HG03108 (cell line): ENCODE results near the gene SLC37A1.

Experiments
- ATAC-seq: cut with Tn5 transposase; IDR thresholded peaks from one replicate; pipeline ENCODE4 v1.9.1; 2021; ENCODE audit warnings: moderate library complexity; ENCODE audit not compliant: unreplicated experiment

The SLC37A1 gene

DNA sequence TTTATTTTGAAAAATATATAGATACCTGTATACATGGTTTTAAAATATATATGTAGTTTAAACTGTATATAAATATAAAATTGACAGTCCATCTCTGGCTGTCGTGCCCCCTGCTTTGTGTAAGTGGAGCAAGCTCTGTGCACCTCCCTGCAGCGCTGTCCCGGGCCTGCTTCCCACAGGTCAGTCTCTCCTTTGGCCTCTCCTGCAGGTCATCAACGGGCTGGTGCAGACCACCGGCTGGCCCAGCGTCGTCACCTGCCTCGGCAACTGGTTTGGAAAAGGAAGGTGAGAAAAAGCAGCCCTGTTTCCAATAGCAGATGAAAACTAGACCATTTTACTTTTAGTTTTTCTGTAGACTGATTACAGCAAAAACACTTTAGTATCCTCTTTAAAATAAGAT is 28.5 kb downstream of the SLC37A1 start:
- no peak for ATAC-seq

DNA sequence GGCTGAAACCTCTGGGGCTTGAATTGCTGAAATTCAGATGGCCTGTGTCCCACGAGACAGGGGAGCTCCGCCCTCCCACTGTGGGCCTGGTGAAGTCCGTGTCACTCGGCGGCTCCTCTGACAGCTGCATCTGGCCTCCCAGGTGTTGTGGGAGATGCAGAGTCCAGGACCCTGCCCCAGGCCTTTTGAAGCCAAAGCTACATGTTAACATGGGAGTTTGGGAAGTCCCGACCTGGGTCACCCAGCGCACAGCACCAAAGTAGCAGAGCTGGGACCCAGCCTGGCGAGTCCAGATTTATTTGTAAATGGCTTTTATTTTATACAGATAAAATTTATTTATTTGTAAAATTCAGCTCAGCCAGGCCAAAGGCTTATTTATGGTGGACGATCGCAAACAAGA is 28.9 kb downstream of the SLC37A1 start:
- ATAC-seq: no peak

DNA sequence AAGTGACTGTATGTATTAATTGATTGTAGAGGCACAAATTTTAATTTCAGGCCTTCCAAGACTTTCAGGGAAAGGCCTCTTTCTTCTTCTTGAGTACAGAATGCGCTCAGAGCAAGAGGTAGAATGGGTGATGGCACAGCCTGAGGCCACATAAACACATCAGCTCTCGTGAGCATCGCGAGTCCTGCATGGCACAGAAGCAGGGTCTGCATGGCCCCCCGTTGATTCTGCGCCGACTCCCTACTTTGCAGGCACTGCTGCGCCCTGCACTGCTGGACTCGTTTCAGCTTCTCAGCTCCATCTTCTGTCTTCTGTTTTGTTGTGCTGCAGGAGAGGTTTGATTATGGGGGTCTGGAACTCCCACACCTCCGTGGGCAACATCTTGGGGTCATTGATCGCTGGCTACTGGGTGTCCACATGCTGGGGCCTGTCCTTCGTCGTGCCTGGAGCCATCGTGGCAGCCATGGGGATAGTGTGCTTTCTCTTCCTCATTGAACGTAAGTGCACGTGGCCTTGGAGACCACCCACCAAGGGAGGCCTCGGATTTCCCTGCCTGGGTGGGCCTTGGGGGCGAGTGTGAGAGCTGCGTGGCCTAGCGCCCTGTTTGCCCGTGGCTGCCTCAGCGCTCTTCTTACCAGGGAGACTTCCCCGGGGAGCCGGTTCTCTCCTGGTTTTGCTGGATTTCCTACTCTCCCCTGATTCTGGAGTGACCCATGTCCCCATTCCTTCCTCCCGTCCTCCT is 29.6 kb downstream of the SLC37A1 start:
- ATAC-seq: no peak

DNA sequence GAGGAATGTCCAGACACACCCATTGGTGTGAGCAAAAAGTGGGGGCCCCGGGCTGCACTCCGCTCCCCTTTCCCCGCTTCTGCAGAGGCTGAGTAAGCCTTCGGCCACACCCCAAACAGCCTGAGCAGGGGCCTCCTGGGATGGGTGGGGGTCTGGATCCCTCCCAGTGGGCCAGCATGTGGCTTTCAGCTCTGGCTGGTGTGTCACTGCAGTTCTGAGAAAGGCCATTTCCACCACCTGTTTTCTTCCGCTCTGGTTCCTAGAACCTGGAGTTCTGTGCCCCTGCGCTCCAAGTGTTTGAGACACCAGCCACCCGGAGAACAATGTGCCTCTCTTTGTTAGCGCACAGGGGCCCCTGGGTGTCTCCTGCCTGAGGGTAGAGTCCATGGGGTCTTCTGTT is 30.9 kb downstream of the SLC37A1 start:
- no peak for ATAC-seq

DNA sequence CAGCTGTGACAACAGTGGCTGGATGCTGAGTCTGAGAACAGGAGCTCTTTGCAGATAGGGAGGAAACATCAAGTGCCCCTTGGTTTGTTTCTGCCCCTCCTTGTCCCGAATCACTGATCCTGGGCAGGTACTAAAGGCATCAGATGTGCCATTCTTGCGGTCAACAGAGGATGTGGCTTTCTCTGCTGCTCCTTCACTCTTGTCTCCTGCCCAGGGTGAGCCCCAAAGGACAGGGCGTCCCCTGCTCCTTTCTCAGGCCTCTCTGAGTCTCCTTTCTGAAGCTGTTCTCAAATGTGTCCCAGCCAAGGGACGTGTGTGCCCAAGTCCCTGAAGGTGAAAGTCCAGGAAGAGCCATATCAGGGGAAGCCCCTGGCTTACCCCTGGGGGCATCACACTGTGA is 31.7 kb downstream of the SLC37A1 start:
- ATAC-seq: no peak

DNA sequence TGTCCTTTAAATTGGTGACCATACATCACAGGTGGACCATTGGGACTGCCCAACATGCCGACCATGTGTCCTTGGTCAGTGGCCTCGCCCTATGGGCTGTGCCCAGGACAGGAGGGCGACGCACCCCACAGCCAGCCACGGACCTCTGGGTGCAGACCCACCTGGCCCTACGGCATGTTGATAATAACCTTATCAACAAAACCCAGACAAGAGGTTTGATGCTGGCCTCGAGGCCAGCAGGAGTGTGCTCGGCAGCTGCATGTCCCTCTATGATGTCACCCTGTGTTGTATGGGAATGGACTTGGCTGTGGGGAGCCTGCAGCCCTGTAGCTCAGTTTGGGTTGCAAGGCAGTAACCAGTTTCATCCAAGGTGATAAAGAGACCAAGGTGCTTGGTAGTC is 32.1 kb downstream of the SLC37A1 start:
- ATAC-seq: no peak

DNA sequence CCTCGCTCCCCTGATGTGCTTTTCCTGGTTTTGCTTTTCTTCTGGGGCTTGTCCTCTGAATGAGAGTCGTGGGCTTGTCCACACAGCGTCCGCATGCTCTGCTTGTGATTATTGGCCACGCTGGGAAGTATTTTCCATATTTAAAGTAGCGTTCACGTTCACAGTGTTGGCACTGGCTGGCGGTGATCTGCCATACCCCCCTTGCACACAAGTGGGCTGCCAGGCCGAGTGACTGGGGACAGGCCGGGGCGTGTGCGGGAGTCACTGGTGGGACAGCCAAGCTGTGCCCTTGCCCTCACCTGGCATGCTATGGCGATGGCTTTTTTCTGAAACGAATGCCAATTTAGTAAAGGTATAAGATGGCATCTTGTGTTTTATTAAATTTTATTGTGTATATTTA is 32.8 kb downstream of the SLC37A1 start:
- ATAC-seq: no peak

DNA sequence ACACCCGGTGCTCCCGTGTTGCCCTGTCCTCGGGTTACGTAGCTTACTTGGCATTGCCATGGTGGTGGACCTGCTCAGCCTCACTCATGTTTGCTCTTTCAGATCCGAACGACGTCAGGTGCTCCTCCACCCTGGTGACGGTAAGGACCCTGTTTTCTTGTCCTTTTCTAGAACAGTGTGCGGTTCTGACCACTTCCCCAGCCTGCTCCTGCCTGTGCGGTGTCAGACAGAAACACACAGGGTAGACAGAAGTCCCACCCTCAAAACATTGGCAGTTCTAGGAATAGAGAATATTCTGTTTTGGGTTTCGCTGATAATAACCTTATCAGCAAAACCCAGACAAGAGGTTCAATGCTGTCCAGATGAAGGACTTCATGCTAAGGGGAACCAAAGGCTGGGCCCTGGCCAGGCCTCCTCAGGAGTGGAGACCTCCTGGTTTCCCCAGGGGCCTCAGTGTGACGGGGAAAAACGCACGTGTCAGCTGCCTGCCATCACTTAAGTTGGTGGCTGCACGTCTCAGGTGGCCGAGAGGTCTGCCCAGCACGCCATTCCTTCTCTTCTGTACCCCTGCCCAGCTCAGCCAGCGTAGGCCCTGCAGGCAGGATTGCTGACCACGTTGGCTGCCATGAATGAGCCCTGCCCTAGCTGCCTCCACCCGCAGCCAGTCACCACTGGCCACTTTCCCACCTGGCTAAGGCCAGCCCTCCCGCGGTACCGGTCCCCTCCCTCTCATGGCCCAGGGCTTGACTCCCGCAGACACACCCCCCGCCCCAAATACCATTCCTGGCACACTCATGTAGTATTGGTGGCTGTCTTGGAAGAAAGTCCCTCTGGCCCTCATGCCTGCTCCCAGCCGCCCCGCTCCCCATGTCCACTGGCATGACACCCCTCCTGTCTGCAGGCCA is 33.6 kb downstream of the SLC37A1 start:
- no peak for ATAC-seq

DNA sequence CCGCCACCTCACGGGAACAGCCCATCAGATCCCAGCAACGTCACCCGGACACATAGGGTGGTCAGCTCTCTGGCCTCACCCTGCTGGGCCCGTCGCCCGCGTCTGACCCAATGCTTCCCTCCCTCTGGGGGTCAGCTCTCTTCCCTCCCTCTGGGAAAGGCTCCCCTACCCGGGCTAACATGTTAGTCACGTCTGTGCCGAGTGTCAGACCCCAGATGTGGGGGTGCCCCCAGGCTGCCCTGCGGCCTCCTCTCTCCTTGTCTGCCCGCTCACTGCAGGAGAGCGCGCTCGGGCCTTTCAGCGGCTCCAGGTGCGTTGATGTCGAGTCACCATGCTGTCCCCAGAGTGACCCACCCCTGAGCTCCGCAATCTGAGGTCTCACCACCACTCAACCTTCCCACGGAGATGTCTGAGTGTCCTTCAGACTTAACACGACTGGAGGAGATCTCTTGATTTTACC is 34.3 kb downstream of the SLC37A1 start:
- no peak for ATAC-seq

DNA sequence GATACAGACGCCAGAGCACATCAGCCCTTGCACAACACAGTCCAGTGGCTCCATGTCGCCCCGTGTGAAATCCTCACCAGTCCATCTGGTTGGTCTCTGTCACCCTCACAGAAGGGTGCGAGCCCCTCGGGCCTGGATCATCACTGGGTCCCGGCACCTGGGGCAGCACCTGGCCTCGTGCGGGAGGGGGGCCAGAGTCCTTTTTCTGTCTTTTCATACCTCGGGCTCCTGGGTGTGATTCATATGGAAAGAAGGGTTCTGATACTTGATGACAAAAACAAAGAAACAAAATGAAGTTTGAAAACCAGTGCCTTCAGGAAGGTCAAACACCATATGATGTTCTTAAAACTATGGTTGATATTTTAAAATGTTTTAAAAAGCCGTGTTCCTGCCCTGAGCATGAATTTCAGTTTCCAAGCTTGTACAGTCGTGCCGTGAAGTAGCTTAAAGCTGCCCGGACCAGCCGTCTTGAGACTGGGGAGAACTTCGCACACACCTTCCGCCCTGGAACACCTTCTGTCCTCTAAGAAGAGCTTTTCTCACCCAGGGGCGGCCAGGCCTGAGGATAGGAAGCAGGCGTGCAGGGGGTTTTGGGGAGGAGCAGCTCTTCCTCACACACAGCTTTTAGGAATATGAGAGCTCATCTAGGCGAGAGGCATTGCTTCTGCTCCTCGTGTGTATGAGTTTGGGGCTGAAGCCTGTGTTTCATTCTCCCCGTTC is 35.2 kb downstream of the SLC37A1 start:
- ATAC-seq: no peak

DNA sequence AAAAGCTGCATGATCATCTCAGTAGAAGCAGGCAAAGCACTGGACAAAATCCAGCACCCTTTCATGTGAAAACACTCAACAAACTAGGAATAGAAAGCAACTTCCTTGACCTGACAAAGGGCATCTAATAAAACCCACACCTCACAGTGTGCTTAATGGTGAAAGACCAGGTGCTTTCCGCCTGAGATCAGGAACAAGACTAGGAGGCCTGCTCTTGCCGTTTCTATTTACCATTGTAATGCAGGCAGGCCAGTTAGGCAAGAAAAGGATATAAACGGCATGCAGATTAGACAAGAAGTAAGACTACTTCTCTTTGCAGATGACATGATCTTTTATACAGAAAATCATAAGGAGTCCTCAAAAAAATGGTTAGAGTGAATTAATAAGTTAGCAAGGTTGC is 37.2 kb downstream of the SLC37A1 start:
- no peak for ATAC-seq

DNA sequence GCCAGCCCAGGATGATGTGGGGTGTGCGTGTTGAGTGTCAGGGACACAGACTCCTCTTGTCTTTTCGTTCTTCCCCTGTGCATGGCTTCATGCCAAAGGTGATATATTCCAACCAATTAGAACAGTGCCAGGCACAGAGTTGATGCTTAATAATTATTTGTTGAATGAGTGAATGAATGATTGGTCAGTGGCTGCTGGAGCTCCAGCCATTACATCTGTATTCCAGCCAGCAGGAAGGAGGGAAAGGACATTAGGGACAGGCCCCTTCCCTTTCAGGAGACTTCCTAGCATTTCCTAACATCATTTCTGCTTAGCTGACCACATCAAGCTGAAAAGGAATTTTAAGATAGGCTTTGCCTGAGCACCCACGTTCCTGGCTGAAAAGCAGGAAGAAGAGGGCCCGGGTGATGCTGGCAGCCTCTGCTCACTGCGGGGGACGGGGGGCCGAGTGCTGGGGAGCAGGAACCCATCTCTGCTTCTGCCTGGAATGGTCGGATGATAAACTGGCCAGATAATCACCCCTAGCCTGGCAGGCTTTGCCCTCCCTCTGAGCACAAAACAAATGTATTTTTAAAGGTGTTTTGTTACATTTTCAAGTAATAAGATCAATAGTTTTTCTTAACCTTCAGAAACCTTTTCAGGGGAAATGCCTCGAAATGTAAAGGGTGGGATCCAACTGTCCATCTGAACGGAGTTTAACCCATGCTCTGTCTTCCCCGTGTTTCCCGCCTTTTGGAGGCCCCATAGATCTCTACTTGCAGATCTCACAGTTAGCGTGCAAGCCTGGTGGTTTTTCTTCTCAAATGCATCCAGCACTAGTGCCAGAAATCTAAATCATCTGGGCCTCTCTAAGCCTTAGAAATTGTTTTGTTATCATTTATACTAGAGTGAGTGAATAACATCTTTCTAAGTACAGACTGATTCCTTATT is 39.0 kb downstream of the SLC37A1 start:
- no peak for ATAC-seq

DNA sequence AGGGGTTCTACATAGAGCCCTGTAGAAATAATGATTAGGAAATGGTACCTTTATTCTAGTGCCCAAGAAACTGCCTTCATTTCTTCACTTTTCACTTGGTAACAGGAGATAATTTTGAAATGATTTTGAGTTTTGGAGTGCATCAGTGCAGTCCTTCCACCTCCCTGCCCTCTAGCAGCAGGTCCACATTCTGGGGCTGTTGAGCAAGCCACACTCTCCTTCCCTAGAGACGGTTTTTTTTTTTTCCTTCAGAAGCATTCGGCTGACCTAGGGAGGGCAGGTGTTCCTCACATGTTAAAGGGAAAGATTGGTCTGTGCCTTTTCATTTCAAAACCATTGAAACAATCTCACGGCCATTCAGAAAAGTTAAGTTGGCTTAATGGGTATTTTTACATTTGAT is 39.8 kb downstream of the SLC37A1 start:
- ATAC-seq: no peak

DNA sequence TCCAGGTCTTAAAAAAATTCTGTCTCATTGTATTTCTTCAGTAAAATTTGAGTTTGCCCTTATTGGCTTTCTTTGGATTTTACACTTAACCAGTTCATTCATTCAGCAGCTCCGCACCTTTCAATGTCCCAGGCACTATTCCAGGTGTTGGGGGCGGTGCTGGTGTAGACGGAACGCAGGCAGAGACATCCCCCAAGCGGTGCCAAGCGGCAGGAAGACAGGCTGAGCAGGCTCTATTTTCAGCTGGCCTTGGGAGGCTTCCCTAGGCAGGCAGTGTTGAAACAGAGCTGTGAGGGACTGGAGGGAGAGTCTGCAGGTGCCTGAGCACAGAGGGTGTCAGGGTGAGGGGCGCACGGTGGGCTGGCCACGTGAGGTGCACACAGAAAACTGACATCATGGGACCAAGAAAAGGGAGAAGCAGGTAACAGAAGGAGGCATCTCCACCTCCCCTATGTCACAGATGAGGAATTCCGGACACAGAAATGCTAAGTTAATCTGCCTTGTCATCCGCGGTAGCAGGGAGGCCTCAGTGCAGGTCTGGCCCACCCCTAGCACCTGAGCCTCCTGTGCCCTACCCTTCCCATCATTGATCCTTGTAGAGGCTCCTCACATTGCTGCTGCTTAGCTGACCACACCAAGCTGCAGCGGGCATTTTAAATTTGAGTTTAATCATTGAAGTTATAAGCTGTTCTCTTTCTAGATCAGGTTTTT is 40.8 kb downstream of the SLC37A1 start:
- no peak for ATAC-seq

DNA sequence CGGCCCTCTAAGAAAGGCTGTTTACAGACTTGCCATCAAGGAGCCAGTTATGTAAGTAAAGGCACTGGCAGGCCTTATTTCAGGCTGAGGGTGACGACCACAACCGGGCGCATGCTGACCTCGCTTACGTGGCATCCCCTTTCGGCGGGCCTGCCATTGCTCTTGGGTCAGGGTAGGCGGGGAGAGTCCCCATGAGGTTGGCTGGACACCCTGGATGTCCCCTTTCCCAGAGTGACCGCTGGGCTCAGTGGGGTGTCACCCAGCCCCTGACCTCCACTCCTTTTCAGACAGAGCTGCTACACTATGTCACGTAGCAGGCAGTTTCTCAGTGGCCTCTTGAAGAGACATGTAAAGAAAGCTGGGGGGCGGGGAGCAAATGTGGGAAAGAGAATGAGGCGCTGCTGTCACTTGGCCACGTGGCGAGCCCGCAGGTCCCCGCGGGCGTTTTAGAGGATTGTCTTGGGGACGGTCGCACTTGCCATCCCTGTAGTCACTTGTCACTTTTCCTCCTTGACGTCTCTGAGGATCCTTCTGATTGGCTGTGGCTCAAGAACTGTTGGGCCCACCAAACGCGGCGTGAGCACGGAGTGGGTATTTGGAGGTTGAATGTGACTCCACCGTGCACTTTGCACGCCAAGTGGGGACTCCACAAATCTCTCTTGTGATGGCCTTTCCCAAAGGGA is 42.2 kb downstream of the SLC37A1 start:
- no peak for ATAC-seq

DNA sequence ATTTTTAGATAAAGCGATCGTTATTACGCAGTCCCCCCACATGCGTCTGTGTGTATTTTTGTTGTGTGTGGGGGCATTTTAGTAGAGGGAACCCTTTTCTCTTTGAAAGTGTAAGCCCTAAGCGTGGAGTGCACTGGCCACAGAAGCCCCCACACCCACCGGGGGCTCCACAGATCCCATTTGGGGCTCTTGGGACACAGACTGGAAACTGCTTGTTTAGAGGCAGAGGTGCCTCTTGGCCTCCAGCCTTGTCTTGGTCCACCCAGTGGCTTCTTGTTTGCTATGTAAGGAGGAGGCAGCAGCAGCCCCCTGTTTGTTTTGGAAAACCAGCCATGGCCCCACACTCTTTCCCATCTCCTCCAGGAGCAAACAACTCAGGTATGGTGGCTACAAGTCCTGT is 42.8 kb downstream of the SLC37A1 start:
- ATAC-seq: no peak

DNA sequence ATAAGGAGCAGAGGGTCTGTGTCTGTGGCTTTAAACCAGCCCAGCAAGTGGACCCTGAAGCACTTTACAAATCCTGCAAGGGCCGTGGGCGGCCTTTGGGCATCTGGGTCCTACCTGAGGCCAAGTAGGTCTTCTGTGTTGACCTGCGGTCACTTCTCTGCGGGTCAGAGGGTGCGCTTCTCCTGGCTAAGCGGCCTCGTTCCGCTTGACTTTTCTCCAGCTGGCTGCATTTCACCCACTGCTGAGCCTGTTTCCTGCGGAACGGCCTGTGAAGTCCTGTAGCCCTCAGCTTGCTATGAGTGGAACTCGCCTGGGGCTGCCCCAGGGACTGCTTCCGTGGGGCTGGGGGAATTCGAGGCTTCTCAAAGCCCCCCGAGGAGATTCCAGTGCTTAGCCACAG is 43.3 kb downstream of the SLC37A1 start:
- no peak for ATAC-seq

DNA sequence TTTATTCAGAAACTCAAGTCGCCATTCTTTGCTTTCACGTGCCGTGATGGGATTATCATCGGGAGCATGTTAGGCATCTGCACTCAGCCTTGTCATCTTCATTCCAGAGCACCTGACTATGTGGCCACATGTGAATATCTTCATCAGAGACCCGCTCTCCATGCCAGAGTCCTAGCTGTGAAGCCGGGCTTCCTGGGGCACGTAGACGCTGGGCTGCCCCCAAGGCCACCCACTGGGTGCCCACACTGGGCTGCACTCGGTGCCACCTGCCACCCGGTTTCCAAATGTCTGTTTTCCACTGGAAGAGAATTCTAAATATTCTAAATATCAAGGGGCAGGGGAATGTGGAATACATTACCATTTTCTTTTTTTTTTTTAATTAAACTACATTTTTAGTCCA is 43.8 kb downstream of the SLC37A1 start:
- no peak for ATAC-seq

DNA sequence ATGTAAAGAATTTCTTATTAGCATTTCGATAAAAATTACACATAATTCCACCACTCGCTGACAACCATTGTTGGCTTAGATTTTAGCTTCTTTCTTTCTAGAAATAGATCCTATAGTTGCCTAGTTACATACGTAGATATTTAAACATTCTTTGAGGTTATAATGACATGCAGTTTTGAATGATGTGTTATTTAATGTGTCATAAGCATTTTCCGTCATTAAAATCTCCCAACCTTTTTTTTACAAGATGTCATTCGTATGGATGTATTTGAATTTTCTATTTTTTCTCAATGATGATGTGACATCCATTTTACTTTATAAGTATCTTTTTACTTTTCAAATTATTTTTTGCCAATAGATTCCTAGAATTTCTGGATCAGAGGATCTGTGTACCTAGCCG is 44.7 kb downstream of the SLC37A1 start:
- no peak for ATAC-seq
